DND-41 (cell line): ENCODE measurements around the gene SPINT4.
A peak's percentile ranks its signal among the peaks of the same experiment; 100 is the strongest.

Source experiments
- ATAC-seq: fragments of 200-7000 bp; cut with Tn5 transposase; 3 replicates; pipeline ENCODE4 v1.9.1; 2021; ENCODE audit warnings: low read depth; ENCODE audit not compliant: insufficient read depth
- DNase-seq: peaks from one replicate; pipeline ENCODE4 v3.0.0-alpha.2; 2020
- H2AFZ ChIP-seq: 2 replicates; pipeline ENCODE4 v1.6.0; 2012; ENCODE audit warnings: low read depth, low read length
- H3K27ac ChIP-seq: 2 replicates; pipeline ENCODE4 v1.5.1; 2012; ENCODE audit warnings: low read length, inconsistent platforms
- H3K27me3 ChIP-seq: fragments of 200-600 bp; sonication (generic); 2 replicates; pipeline ENCODE4 v1.6.0; 2012; ENCODE audit warnings: low read length, mild to moderate bottlenecking, inconsistent platforms; ENCODE audit not compliant: insufficient read depth, poor library complexity
- H3K36me3 ChIP-seq: 2 replicates; pipeline ENCODE4 v1.5.1; 2012; ENCODE audit warnings: low read length, inconsistent platforms; ENCODE audit not compliant: insufficient read depth
- H3K4me1 ChIP-seq: 2 replicates; pipeline ENCODE4 v1.5.1; 2012; ENCODE audit warnings: mild to moderate bottlenecking, low read length; ENCODE audit not compliant: insufficient read depth
- H3K4me2 ChIP-seq: 2 replicates; pipeline ENCODE4 v1.6.0; 2012; ENCODE audit warnings: mild to moderate bottlenecking, moderate library complexity, low read length, inconsistent platforms; ENCODE audit not compliant: insufficient read depth
- H3K4me3 ChIP-seq, 2 experiments: fragments of 200-600 bp in 1 of 2; shearing (Covaris generic) in 1 of 2; 2 replicates each; pipeline ENCODE4 v1.5.1; 2012 to 2016; ENCODE audit warnings: inconsistent platforms in 2 of 2, low read length in 2 of 2, mild to moderate bottlenecking in 2 of 2, low read depth in 1 of 2, moderate library complexity in 1 of 2
- H3K79me2 ChIP-seq: 2 replicates; pipeline ENCODE4 v1.6.0; 2012; ENCODE audit warnings: low read length, inconsistent platforms; ENCODE audit not compliant: insufficient read depth
- H3K9ac ChIP-seq: 2 replicates; pipeline ENCODE4 v1.6.0; 2012; ENCODE audit warnings: low read depth, mild to moderate bottlenecking, inconsistent platforms, low read length, moderate library complexity
- H3K9me3 ChIP-seq: 2 replicates; pipeline ENCODE4 v1.5.1; 2012; ENCODE audit warnings: low read length, moderate library complexity, mild to moderate bottlenecking, inconsistent platforms; ENCODE audit not compliant: insufficient read depth, severe bottlenecking
- H4K20me1 ChIP-seq: 2 replicates; pipeline ENCODE4 v1.6.0; 2012; ENCODE audit warnings: low read length; ENCODE audit not compliant: insufficient read depth
- EZH2 ChIP-seq: IDR thresholded peaks from 3 replicates; pipeline ENCODE4 v1.6.1; 2012; ENCODE audit warnings: borderline replicate concordance, low read depth, mild to moderate bottlenecking, moderate library complexity, low read length, inconsistent platforms; ENCODE audit not compliant: severe bottlenecking
- TF ChIP-seq, protein P1 (sequence below): IDR thresholded peaks from 2 replicates; pipeline ENCODE4 v1.5.1; 2012; ENCODE audit warnings: borderline replicate concordance, low read length, moderate library complexity, mild to moderate bottlenecking; ENCODE audit not compliant: poor library complexity, severe bottlenecking; ENCODE audit errors: extremely low read depth

The SPINT4 gene

DNA sequence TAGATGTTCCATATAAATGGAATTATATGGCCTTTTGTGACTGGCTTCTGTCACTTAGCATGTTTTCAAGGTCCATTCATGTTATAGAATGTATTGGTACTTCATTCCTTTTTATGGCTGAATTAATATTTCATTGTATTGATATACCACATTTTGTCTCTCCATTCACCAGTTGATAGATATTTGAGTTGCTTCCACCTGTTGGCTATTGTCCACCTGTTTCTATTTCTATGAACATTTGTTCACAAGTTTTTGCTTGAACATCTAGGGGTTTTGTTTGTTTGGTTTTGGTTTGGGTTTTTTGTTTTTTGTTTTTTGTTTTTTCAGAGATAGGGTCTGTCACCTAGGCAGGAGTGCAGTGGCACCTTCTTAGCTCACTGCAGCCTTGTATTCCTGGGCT is 46.3 kb downstream of the SPINT4 start:
- no peak overlapping the region for H3K4me3 ChIP-seq
- H3K36me3 ChIP-seq = no peaks in the 10 kb centered on the region
- peaks cover 9% of the 10 kb centered on the region for H3K4me1 ChIP-seq
- no peak overlapping the region for H2AFZ ChIP-seq
- no peak for DNase-seq
- no peak overlapping the region for H3K27ac ChIP-seq
- no peak for ATAC-seq
- H3K9me3 ChIP-seq = no peaks in the 10 kb centered on the region
- H3K27me3 ChIP-seq = peaks cover 18% of the 10 kb centered on the region
- TF ChIP-seq, protein P1, sequence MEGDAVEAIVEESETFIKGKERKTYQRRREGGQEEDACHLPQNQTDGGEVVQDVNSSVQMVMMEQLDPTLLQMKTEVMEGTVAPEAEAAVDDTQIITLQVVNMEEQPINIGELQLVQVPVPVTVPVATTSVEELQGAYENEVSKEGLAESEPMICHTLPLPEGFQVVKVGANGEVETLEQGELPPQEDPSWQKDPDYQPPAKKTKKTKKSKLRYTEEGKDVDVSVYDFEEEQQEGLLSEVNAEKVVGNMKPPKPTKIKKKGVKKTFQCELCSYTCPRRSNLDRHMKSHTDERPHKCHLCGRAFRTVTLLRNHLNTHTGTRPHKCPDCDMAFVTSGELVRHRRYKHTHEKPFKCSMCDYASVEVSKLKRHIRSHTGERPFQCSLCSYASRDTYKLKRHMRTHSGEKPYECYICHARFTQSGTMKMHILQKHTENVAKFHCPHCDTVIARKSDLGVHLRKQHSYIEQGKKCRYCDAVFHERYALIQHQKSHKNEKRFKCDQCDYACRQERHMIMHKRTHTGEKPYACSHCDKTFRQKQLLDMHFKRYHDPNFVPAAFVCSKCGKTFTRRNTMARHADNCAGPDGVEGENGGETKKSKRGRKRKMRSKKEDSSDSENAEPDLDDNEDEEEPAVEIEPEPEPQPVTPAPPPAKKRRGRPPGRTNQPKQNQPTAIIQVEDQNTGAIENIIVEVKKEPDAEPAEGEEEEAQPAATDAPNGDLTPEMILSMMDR = no peak
- no peak for TF ChIP-seq EZH2
- no peak overlapping the region for H3K4me2 ChIP-seq
- no peaks in the 10 kb centered on the region for H3K79me2 ChIP-seq
- no peaks in the 10 kb centered on the region for H4K20me1 ChIP-seq
- H3K9ac ChIP-seq = no peak overlapping the region

GRCh38 chr20:45771182-45771759 is 49.1 kb downstream of the SPINT4 start:
- peak; percentile 86 for DNase-seq
- H3K4me1 ChIP-seq = peaks cover 9% of the 10 kb centered on the region
- H3K4me2 ChIP-seq = peak overlapping the region; percentile 37; the same call in 1 of the 2 replicates
- H2AFZ ChIP-seq = peak overlapping the region; percentile 82
- no peaks in the 10 kb centered on the region for H3K36me3 ChIP-seq
- ATAC-seq = peak; percentile 88
- no peak overlapping the region for H3K9ac ChIP-seq
- H3K79me2 ChIP-seq = no peaks in the 10 kb centered on the region
- H3K4me3 ChIP-seq = no peak overlapping the region
- H4K20me1 ChIP-seq = no peaks in the 10 kb centered on the region
- no peak for TF ChIP-seq EZH2
- TF ChIP-seq, protein P1 = peak; percentile 99
- H3K9me3 ChIP-seq = no peaks in the 10 kb centered on the region
- no peak overlapping the region for H3K27ac ChIP-seq
- peaks cover 7% of the 10 kb centered on the region for H3K27me3 ChIP-seq

GRCh38 chr20:45772693-45773092 is 50.5 kb downstream of the SPINT4 start:
- DNase-seq (no peak), ATAC-seq (no peak)
- Histone ChIP-seq H2AFZ (no peak overlapping the region), H3K9me3 (no peaks in the 10 kb centered on the region), H3K27me3 (peaks cover 7% of the 10 kb centered on the region), H3K36me3 (no peaks in the 10 kb centered on the region), H3K4me1 (peaks cover 9% of the 10 kb centered on the region), H3K4me2 (no peak overlapping the region), H4K20me1 (no peaks in the 10 kb centered on the region), H3K9ac (no peak overlapping the region), H3K27ac (no peak overlapping the region), H3K79me2 (no peaks in the 10 kb centered on the region), H3K4me3 (no peak overlapping the region)
- TF ChIP-seq EZH2 = no peak
- TF ChIP-seq, protein P1 = no peak

DNA sequence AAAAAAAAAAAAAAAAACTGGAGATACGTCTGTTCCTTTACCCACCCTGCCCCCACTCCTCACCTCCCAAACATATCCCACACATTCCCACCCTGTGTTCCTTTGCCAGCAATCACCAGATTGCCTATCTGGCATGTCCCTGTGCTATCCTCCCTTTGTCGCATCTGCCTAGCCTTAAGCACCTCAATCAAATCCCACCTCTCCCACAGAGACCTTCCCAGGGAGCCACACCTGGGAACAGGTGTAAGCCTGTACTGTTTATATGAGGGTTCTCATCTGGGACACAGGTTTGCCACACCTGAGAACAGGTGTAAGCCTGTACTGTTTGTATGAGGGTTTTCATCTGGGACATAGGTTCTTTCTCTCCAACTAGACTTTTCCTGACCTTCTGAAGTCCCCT is 52.8 kb downstream of the SPINT4 start:
- Histone ChIP-seq H3K9me3 (no peaks in the 10 kb centered on the region), H3K27me3 (no peaks in the 10 kb centered on the region), H3K79me2 (no peaks in the 10 kb centered on the region), H3K36me3 (no peaks in the 10 kb centered on the region), H3K9ac (no peak overlapping the region), H3K4me3 (no peak overlapping the region), H3K27ac (no peak overlapping the region), H2AFZ (no peak overlapping the region), H3K4me1 (peaks cover 9% of the 10 kb centered on the region), H4K20me1 (no peaks in the 10 kb centered on the region), H3K4me2 (no peak overlapping the region)
- ATAC-seq (no peak), DNase-seq (no peak)
- TF ChIP-seq, protein P1 = no peak
- no peak for TF ChIP-seq EZH2
